A549 (cell line): Measurements from ENCODE around the gene CEP83.

Experiments
- BHLHE40 ChIP-seq: IDR thresholded peaks from 2 replicates; pipeline ENCODE4 v1.6.1; 2012; ENCODE audit warnings: low read depth, low read length, inconsistent platforms
- CHD2 ChIP-seq: fragments of 150-350 bp; IDR thresholded peaks from 2 replicates; pipeline ENCODE4 v1.6.1; 2014; ENCODE audit warnings: low read length; ENCODE audit not compliant: partially characterized antibody
- CTCF ChIP-seq: fragments of >200 bp; sonication (Bioruptor Twin); formaldehyde crosslinking; IDR thresholded peaks from 3 replicates; pipeline ENCODE4 v1.5.1; 2016
- POLR2A ChIP-seq: IDR thresholded peaks from 2 replicates; pipeline ENCODE4 v1.6.1; 2012; ENCODE audit warnings: mild to moderate bottlenecking, low read length

GRCh38 chr12:94507455-94507854, 47.8 kb upstream of the CEP83 start:
- no peak for TF ChIP-seq POLR2A
- no peak for TF ChIP-seq CHD2
- no peak for TF ChIP-seq BHLHE40
- no peak for TF ChIP-seq CTCF
